Heart left ventricle (tissue), 13 donors: Measurements from ENCODE around the gene SPEF2.

ENCODE experiments used
- POLR2A ChIP-seq, 2 donors: fragments of 450-650 bp; IDR thresholded peaks; one replicate each; pipeline ENCODE4 v1.6.1; 2017; ENCODE audit warnings: antibody characterized with exemption in 2 of 2, mild to moderate bottlenecking in 2 of 2, moderate library complexity in 2 of 2
- TF ChIP-seq, protein P1 (sequence below), 12 donors: fragments of 200-600 bp; sonication (generic) in 4 of 12; IDR thresholded peaks; one replicate each; pipeline versions ENCODE4 v1.5.0 to v1.8.0; 2018 to 2022; ENCODE audit warnings: antibody characterized with exemption in 12 of 12, mild to moderate bottlenecking in 5 of 12
- donor health status: ischemic (EF 13 %, LVEDD 7.1; RV severe dilation, severe dysfunction).
- donor health status: DM: no; HTN: yes; CAD: no.
- donor health status: DM: no; HTN: no; CAD: no.
- donor health status: ischemic (EF 25% LVEDD 6.9; RV normal size, moderate dysfunction).
- donor health status: ischemic (EF 25% LVEDD 5.7; RV mildly dilated, moderate dysfunction).
- donor health status: ischemic (EF 35%, LVEDD 5.7; RV mildly dilated, moderate dysfunction).
- donor health status: nonischemic (EF 11% LVEDD 7.7; RV severe dilation, severe dysfunction).
- donor health status: DM: yes; HTN: yes; CAD: no.
- donor health status: PGD.
- donor health status: ischemic (EF 29% LVEDD 5.4; RV normal size, mild dysfunction).
- donor health status: nonischemic (EF 23%, LVEDD 6.1; RV moderate dilation, normal function).

DNA sequence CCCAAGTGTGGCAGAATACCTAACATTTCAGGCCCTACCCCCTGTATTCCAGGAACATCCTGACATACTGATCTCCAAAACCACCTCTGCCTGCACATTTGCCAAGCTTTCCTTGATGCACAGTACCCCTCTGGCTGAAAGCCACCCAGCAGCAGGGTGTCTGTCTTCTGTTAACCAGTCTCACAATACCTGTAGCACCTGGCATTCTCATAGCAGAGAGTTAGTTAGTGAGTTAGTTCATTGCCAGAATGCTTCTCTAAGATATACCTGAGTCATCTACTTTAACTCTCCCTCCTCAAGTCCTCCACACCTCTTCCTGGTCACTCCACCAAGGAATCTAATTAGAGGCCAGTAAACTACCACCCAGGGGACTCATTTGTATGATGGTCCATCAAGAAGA, 192.9 kb downstream of the SPEF2 start:
- TF ChIP-seq, protein P1, sequence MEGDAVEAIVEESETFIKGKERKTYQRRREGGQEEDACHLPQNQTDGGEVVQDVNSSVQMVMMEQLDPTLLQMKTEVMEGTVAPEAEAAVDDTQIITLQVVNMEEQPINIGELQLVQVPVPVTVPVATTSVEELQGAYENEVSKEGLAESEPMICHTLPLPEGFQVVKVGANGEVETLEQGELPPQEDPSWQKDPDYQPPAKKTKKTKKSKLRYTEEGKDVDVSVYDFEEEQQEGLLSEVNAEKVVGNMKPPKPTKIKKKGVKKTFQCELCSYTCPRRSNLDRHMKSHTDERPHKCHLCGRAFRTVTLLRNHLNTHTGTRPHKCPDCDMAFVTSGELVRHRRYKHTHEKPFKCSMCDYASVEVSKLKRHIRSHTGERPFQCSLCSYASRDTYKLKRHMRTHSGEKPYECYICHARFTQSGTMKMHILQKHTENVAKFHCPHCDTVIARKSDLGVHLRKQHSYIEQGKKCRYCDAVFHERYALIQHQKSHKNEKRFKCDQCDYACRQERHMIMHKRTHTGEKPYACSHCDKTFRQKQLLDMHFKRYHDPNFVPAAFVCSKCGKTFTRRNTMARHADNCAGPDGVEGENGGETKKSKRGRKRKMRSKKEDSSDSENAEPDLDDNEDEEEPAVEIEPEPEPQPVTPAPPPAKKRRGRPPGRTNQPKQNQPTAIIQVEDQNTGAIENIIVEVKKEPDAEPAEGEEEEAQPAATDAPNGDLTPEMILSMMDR (IDR thresholded peaks at IDR 0.05) = no peak
- no peak for TF ChIP-seq POLR2A (IDR thresholded peaks at IDR 0.05)
